Measurements from ENCODE around the gene VSNL1. TPM values are rescaled to one million over a fixed set of nuclear protein-coding genes. Genes with fewer than 3 reads are reported as not detected.

The VSNL1 gene
- total RNA-seq, 1 donor from 2014 or later: 15.8 TPM

DNA sequence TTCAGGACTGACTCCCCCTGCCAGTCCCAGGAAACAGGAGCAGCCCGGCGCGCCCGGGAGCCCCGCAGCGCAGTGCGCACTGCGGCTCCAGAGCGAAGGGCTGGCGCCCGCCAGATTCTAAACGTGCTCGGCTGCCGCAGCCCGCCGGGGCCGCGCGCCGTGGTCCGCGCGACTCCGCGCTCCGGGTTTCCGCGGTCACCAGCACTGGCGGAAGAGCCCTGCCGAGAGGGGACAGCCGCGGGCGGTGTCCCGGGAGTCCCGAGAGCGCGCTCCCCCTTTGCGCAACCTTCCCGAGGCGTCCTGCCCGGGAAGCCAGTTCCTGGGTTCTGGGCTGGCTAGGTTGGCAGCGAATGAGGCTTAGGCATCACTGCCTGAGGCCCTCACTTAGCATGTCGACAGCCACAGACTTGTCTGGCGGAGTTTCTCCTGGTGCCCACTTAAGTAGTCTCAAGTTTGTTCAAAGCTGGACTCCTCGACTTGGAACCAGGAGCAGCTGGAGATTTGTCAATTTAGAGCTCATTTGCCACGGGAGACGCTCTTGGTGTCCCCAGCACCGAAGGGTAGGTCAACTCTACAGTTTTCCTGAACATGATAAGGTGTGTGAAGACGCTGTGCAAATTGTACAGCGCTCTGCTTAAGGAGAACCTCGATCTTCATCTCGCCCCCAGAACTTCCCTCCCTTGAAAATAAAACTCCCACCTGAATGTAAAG lies 1.5 kb upstream of the VSNL1 start:
- H3K27ac ChIP-seq (replicated peaks): peak overlapping the region; percentile 91
- intact Hi-C loops (cut with micrococcal nuclease): no loop called here

DNA sequence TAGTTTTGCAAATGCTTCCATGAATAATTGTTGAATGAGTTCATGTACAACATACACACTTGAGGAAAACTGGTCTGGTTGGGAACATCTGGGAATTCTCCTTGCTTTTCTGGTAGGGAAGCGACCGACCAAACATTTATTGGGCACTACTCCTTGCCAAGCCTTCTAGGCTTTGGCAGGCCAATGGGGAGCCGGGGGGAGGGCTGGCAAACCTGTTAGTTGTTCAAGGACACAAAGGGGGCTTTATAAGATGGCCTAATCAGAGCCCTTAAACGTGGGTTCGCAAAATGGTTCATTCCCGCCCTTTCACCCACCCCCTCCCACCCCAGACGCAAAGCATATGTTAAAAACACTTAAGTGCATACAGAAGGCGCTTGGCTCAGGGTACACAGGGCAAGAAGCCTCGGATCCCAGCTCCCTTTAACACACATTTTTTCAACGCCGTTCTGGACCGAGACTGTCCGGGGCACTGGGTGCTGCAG lies 844 bp upstream of the VSNL1 start:
- H3K27me3 ChIP-seq (ENCODE audit: low read depth): peaks cover 72% of the 10 kb centered on the region
- H3K4me1 ChIP-seq: peaks cover 36% of the 10 kb centered on the region
- TF ChIP-seq, protein P1, sequence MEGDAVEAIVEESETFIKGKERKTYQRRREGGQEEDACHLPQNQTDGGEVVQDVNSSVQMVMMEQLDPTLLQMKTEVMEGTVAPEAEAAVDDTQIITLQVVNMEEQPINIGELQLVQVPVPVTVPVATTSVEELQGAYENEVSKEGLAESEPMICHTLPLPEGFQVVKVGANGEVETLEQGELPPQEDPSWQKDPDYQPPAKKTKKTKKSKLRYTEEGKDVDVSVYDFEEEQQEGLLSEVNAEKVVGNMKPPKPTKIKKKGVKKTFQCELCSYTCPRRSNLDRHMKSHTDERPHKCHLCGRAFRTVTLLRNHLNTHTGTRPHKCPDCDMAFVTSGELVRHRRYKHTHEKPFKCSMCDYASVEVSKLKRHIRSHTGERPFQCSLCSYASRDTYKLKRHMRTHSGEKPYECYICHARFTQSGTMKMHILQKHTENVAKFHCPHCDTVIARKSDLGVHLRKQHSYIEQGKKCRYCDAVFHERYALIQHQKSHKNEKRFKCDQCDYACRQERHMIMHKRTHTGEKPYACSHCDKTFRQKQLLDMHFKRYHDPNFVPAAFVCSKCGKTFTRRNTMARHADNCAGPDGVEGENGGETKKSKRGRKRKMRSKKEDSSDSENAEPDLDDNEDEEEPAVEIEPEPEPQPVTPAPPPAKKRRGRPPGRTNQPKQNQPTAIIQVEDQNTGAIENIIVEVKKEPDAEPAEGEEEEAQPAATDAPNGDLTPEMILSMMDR (IDR thresholded peaks at IDR 0.05; ENCODE audit: borderline replicate concordance): no peak
- no peaks in the 10 kb centered on the region for H3K9me3 ChIP-seq (replicated peaks)
- peak overlapping the region; percentile 91 for H3K27ac ChIP-seq (replicated peaks)
- intact Hi-C loops (cut with micrococcal nuclease): no loop called here
- H3K4me3 ChIP-seq: peak overlapping the region; percentile 72
- peak; percentile 20 for DNase-seq
- no peaks in the 10 kb centered on the region for H3K36me3 ChIP-seq

More for the DNA sequence above, 1.5 kb upstream of the VSNL1 start:
- H3K4me3 ChIP-seq: peak overlapping the region; percentile 72
- no peaks in the 10 kb centered on the region for H3K36me3 ChIP-seq
- H3K27me3 ChIP-seq (ENCODE audit: low read depth): peaks cover 72% of the 10 kb centered on the region
- no peaks in the 10 kb centered on the region for H3K9me3 ChIP-seq (replicated peaks)
- H3K4me1 ChIP-seq: peaks cover 36% of the 10 kb centered on the region
- peak; percentile 70 for DNase-seq
- TF ChIP-seq, protein P1 (IDR thresholded peaks at IDR 0.05; ENCODE audit: borderline replicate concordance): no peak

DNA sequence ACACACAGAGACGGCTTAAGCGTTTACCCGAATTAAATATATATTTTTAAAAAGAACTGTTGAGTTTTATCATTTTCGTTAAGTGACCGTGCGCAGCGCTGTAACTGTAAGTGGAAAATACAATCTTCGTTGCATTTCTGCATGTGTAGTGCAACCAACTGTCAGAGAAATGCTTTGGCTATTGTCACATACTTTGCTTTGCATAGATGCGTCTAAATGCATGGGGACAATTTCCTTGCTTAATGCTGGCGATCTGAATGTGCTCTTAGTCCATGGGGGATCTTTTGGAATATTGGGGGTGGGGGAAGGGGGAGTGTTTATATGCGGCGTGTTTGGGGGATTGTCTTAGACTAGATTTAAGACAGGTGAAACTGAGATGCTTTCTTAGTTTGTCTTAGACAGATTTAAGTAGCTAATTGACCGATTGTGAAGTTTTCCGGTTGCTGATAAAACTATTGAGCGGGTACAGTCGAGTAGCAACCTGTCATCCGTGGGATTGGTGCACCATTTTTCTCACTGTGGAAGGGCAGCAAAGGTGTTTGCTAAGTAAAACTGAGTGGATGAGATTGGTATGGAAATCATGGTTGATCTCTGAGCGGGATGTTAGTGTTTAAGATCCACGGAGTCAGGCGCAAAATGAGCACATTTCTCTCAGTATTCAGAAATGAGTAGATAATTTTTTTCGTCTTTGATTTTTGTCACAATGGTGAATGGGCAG lies 476 bp downstream of the VSNL1 start:
- intact Hi-C loops (cut with micrococcal nuclease): no loop called here
- Histone ChIP-seq H3K27me3 (ENCODE audit: low read depth) (peaks cover 78% of the 10 kb centered on the region), H3K27ac (replicated peaks) (peak overlapping the region; percentile 91), H3K9me3 (replicated peaks) (no peaks in the 10 kb centered on the region), H3K4me3 (peak overlapping the region; percentile 72), H3K4me1 (peaks cover 36% of the 10 kb centered on the region), H3K36me3 (no peaks in the 10 kb centered on the region)
- TF ChIP-seq, protein P1 (IDR thresholded peaks at IDR 0.05; ENCODE audit: borderline replicate concordance): no peak
- DNase-seq: no peak

DNA sequence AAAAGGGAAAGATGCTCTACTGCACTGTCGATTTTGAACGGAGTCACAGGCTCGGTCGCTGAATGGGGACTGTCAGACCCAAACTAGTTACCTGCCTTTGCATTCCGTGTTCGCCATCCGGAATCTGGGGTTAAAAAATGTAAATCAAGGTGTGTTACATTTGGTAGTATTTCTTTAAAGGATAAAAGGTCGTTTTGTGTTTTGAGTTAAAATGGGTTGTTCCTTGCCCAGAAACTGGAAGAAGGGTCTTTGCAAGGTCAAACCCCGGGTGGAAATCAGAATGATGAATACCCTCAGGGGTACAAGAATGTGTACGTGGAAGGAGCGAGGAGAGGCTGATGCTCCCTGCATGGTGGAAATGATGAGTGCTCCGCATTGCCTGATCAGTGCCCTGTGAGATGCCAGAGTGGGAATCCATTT lies 1.0 kb downstream of the VSNL1 start:
- H3K4me1 ChIP-seq: peaks cover 36% of the 10 kb centered on the region
- no peak for DNase-seq
- no peaks in the 10 kb centered on the region for H3K36me3 ChIP-seq
- H3K27ac ChIP-seq (replicated peaks): no peak overlapping the region
- H3K4me3 ChIP-seq: peak overlapping the region; percentile 72
- H3K27me3 ChIP-seq (ENCODE audit: low read depth): peaks cover 74% of the 10 kb centered on the region
- intact Hi-C loops (cut with micrococcal nuclease): no loop called here
- H3K9me3 ChIP-seq (replicated peaks): no peaks in the 10 kb centered on the region
- TF ChIP-seq, protein P1 (IDR thresholded peaks at IDR 0.05; ENCODE audit: borderline replicate concordance): no peak

DNA sequence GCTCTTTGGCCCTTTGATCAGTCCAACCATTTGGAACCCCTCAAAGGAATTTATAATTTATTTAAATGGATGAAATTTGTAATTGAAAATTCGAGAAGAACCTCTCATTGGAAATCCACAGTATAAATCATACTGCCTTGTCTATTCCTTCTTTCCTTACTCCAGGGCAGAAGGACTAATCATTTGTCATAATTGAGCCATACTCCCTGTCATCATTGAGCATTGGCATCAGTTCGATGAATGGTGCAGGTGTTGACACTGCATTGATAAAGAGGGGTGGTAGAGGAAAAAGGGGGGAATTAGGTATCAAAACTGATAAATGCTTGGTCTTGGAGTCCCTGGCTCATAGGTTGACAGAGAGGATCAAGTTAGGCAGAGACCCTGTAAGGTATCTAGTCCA lies 2.0 kb downstream of the VSNL1 start:
- Histone ChIP-seq H3K36me3 (no peaks in the 10 kb centered on the region), H3K27me3 (ENCODE audit: low read depth) (peaks cover 65% of the 10 kb centered on the region), H3K27ac (replicated peaks) (no peak overlapping the region), H3K4me3 (no peak overlapping the region), H3K9me3 (replicated peaks) (no peaks in the 10 kb centered on the region), H3K4me1 (peaks cover 36% of the 10 kb centered on the region)
- intact Hi-C loops (cut with micrococcal nuclease): no loop called here
- DNase-seq: no peak
- TF ChIP-seq, protein P1 (IDR thresholded peaks at IDR 0.05; ENCODE audit: borderline replicate concordance): no peak
